ENCODE results near the gene TBC1D28.
A peak's percentile ranks its signal among the peaks of the same experiment; 100 is the strongest.
"Not testable (repeated sequence)": the region's sequence is repeated elsewhere in the genome, so short reads cannot be mapped to it uniquely, and the experiment has no call there.

The TBC1D28 gene

GRCh38 chr17:18644291-18644690 lies at the start of gene TBC1D28:
Gene TBC1D28, minus strand, starts transcription at chr17:18644391. Its CDS starts 3,039 bp downstream, at chr17:18641352.
- not testable (repeated sequence) for DNase-seq (ENCODE audit: low read depth, low spot score)

GRCh38 chr17:18682668-18683067 lies 38.5 kb upstream of the TBC1D28 start:
- not testable (repeated sequence) for DNase-seq (ENCODE audit: low read depth, low spot score)

GRCh38 chr17:18681767-18682571 lies 37.8 kb upstream of the TBC1D28 start, which contains the start of gene FOXO3B:
Gene FOXO3B, minus strand, starts transcription at chr17:18682314. Its CDS starts 663 bp downstream, at chr17:18681651.
- peak; percentile 41 for DNase-seq (ENCODE audit: low read depth, low spot score)

- not testable (repeated sequence) for DNase-seq (ENCODE audit: low read depth, low spot score)
Observed at GRCh38 chr17:18677381-18677780, 33.2 kb upstream of the TBC1D28 start.

GRCh38 chr17:18676928-18677327 lies 32.7 kb upstream of the TBC1D28 start:
- DNase-seq (ENCODE audit: low read depth, low spot score): not testable (repeated sequence)

GRCh38 chr17:18672395-18673227 lies 28.4 kb upstream of the TBC1D28 start:
- DNase-seq (ENCODE audit: low read depth, low spot score): not testable (repeated sequence)

- DNase-seq (ENCODE audit: low read depth, low spot score): not testable (repeated sequence)
Observed at GRCh38 chr17:18668625-18669024, 24.4 kb upstream of the TBC1D28 start.

GRCh38 chr17:18667535-18667934 lies 23.3 kb upstream of the TBC1D28 start:
- DNase-seq (ENCODE audit: low read depth, low spot score): not testable (repeated sequence)

- not testable (repeated sequence) for DNase-seq (ENCODE audit: low read depth, low spot score)
Observed at GRCh38 chr17:18666326-18666725, 22.1 kb upstream of the TBC1D28 start.

GRCh38 chr17:18661924-18662624 lies 17.9 kb upstream of the TBC1D28 start:
- not testable (repeated sequence) for DNase-seq (ENCODE audit: low read depth, low spot score)

- not testable (repeated sequence) for DNase-seq (ENCODE audit: low read depth, low spot score)
Observed at GRCh38 chr17:18650094-18650493, 5.9 kb upstream of the TBC1D28 start.

- not testable (repeated sequence) for DNase-seq (ENCODE audit: low read depth, low spot score)
Observed at GRCh38 chr17:18643124-18643523, 1.1 kb downstream of the TBC1D28 start.

- not testable (repeated sequence) for DNase-seq (ENCODE audit: low read depth, low spot score)
Observed at GRCh38 chr17:18638357-18638756, 5.8 kb downstream of the TBC1D28 start.

GRCh38 chr17:18636237-18636636 lies 8.0 kb downstream of the TBC1D28 start:
- not testable (repeated sequence) for DNase-seq (ENCODE audit: low read depth, low spot score)

- not testable (repeated sequence) for DNase-seq (ENCODE audit: low read depth, low spot score)
Observed at GRCh38 chr17:18635773-18636172, 8.4 kb downstream of the TBC1D28 start.

- not testable (repeated sequence) for DNase-seq (ENCODE audit: low read depth, low spot score)
Observed at GRCh38 chr17:18634550-18635263, 9.5 kb downstream of the TBC1D28 start.

- no peak for DNase-seq (ENCODE audit: low read depth, low spot score)
Observed at GRCh38 chr17:18626152-18626870, 17.9 kb downstream of the TBC1D28 start.

- peak; percentile 93 for DNase-seq (ENCODE audit: low read depth, low spot score)
Observed at GRCh38 chr17:18625509-18626104, 18.6 kb downstream of the TBC1D28 start.

GRCh38 chr17:18624862-18625501 lies 19.2 kb downstream of the TBC1D28 start:
- DNase-seq (ENCODE audit: low read depth, low spot score): not testable (repeated sequence)

Measured in activated CD4-positive, CD25-positive, alpha-beta regulatory T cell treated with anti-CD3 and anti-CD28 coated beads, Interleukin-2, amount 50 U/mL, for 16 hours (primary cell).